Measurements from ENCODE around the gene SHISAL2B.

DNA sequence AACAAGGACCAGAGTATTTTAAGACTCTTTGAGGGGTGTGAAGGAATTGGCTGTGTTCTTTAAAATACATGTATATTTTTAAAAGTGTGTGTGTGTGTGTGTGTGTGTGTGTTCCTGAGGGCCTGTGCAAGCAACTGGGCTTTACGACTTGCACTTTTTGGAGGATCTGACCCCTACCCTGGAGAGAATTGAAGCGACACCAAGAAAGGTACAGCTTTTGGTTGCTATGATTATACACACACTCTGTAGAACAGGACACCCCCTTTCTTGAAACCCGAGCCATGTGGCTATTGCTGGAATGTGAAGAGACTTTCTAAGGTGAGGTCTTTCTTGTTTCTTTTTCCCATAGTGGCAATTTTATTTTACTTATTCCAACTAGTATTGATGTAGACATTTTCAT is 988 bp downstream of the SHISAL2B start:
- TF ChIP-seq, protein P1, sequence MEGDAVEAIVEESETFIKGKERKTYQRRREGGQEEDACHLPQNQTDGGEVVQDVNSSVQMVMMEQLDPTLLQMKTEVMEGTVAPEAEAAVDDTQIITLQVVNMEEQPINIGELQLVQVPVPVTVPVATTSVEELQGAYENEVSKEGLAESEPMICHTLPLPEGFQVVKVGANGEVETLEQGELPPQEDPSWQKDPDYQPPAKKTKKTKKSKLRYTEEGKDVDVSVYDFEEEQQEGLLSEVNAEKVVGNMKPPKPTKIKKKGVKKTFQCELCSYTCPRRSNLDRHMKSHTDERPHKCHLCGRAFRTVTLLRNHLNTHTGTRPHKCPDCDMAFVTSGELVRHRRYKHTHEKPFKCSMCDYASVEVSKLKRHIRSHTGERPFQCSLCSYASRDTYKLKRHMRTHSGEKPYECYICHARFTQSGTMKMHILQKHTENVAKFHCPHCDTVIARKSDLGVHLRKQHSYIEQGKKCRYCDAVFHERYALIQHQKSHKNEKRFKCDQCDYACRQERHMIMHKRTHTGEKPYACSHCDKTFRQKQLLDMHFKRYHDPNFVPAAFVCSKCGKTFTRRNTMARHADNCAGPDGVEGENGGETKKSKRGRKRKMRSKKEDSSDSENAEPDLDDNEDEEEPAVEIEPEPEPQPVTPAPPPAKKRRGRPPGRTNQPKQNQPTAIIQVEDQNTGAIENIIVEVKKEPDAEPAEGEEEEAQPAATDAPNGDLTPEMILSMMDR (IDR thresholded peaks at IDR 0.05; ENCODE audit: low read depth, low read length) = no peak
- TF ChIP-seq MYC (IDR thresholded peaks at IDR 0.05; ENCODE audit: low read depth, low read length) (no peak), POLR2A (IDR thresholded peaks at IDR 0.05; ENCODE audit: extremely low read depth, insufficient read length) (no peak)
